Spleen (tissue), 7 donors: ENCODE data around the gene TLK1.

Experiments used
- CTCF ChIP-seq, 11 experiments: fragments of 200-600 bp in 7 of 11; fragments of 450-650 bp in 4 of 11; sonication (generic) in 4 of 11; IDR thresholded peaks in 8 of 11; conservative IDR thresholded peaks in 3 of 11; 1 replicate in 7 of 11; 2 replicates in 4 of 11; pipeline versions ENCODE4 v1.4.0 to v1.8.0; 2016 to 2021; ENCODE audit warnings: antibody characterized with exemption in 11 of 11, inconsistent platforms in 4 of 11, mild to moderate bottlenecking in 1 of 11
- POLR2AphosphoS5 ChIP-seq, 3 donors: sonication (generic); formaldehyde crosslinking; IDR thresholded peaks; one replicate each; pipeline ENCODE4 v1.5.1; 2017; ENCODE audit warnings: antibody characterized with exemption in 3 of 3
- donor health status: DM: no; HTN: no; CAD: no; lungs with moderate emphysema.
- donor health status: DM: no; HTN: no; CAD: no.
- donor health status: DM: no; HTN: no; CAD: no.

GRCh38 chr2:171072164-171072563, 88.5 kb downstream of the TLK1 start:
- no peak for TF ChIP-seq CTCF (IDR thresholded peaks at IDR 0.05 in 8 of 11, conservative IDR thresholded peaks at IDR 0.05 in 3 of 11)
- no peak for TF ChIP-seq POLR2AphosphoS5 (IDR thresholded peaks at IDR 0.05)
